ENCODE measurements around the gene SLC38A9. TPM values are rescaled to one million over a fixed set of nuclear protein-coding genes. Genes with fewer than 3 reads are reported as not detected.
"Not testable (repeated sequence)": the region's sequence is repeated elsewhere in the genome, so short reads cannot be mapped to it uniquely, and the experiment has no call there.

SLC38A9 gene
- total and polyA plus RNA-seq, 3 donors from 2014 or later, result 25.3 to 50.1 (median 32.1) TPM

DNA sequence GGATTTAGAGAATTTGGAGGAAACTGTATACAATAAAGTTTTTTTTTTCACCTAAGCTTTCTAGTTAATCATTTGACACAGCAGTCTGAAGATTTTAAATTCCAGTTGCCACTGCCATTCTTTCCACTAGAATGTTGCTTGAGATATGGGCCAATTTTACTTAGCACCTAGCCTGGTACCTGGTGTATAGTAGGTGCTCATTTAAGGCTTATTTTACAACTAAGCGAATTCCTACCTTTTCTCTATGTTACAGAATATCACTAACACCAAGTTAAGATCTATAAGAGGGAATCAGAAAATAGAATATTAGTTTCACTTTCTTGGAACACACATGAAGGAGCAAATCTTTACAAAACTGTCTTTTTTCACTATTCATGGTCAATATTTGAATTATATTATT, 22.5 kb upstream of the SLC38A9 start:
- no peaks in the 10 kb centered on the region for H3K9me3 ChIP-seq
- no peak for DNase-seq
- no peaks in the 10 kb centered on the region for H3K36me3 ChIP-seq (ENCODE audit: low read depth, missing control alignments)
- H3K4me1 ChIP-seq, result no peaks in the 10 kb centered on the region
- TF ChIP-seq CTCF (IDR thresholded peaks at IDR 0.05), result no peak
- no peak for TF ChIP-seq POLR2A (IDR thresholded peaks at IDR 0.05)
- no peaks in the 10 kb centered on the region for H3K27me3 ChIP-seq
- intact Hi-C loops (cut with DNase I; ENCODE audit: low total_unique reads), result no loop called here
- no peak overlapping the region for H3K27ac ChIP-seq
- WGBS, 2 donors, result 93 to 97% methylated on average over 1 of the region's 1 CpG
- H3K4me3 ChIP-seq, result no peak overlapping the region

GRCh38 chr5:55732585-55732984, 20.5 kb upstream of the SLC38A9 start:
- H3K4me3 ChIP-seq, result no peak overlapping the region
- no peaks in the 10 kb centered on the region for H3K27me3 ChIP-seq
- H3K36me3 ChIP-seq (ENCODE audit: low read depth, missing control alignments), result no peaks in the 10 kb centered on the region

GRCh38 chr5:55731848-55732247, 19.7 kb upstream of the SLC38A9 start:
- no peaks in the 10 kb centered on the region for H3K27me3 ChIP-seq
- no peak for DNase-seq
- intact Hi-C loops (cut with DNase I; ENCODE audit: low total_unique reads), result no loop called here
- H3K4me3 ChIP-seq, result no peak overlapping the region
- WGBS, 2 donors, result 65 to 67% methylated on average over 3 of the region's 3 CpGs
- no peak overlapping the region for H3K27ac ChIP-seq
- no peaks in the 10 kb centered on the region for H3K4me1 ChIP-seq
- no peak for TF ChIP-seq POLR2A (IDR thresholded peaks at IDR 0.05)
- no peak for TF ChIP-seq CTCF (IDR thresholded peaks at IDR 0.05)
- no peaks in the 10 kb centered on the region for H3K36me3 ChIP-seq (ENCODE audit: low read depth, missing control alignments)
- H3K9me3 ChIP-seq, result no peaks in the 10 kb centered on the region

More at GRCh38 chr5:55732585-55732984, 20.5 kb upstream of the SLC38A9 start:
- Histone ChIP-seq H3K27ac (no peak overlapping the region), H3K4me1 (no peaks in the 10 kb centered on the region), H3K9me3 (no peaks in the 10 kb centered on the region)
- intact Hi-C loops (cut with DNase I; ENCODE audit: low total_unique reads), result no loop called here
- DNase-seq, result no peak
- TF ChIP-seq CTCF (IDR thresholded peaks at IDR 0.05), result no peak
- no peak for TF ChIP-seq POLR2A (IDR thresholded peaks at IDR 0.05)

DNA sequence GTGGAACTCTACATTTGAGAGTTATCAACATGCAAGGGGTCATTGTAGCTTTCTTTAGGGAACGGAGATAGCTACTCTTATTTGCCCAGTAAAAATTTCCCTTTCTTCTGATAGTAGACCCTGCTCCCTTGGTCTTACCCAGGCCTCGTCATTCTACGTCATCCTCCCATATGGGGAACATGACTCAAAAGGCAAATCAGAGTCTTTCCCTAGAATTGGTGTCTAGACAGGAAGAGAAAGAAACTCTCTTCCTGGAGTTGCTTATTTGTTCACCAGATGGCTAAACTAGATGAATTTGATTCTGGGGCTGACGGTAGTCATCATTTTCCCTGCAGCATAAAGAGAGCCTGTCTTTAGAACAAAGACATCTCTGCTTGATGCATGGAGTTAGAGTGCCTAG, 12.2 kb upstream of the SLC38A9 start:
- no peak overlapping the region for H3K4me3 ChIP-seq
- H3K36me3 ChIP-seq (ENCODE audit: low read depth, missing control alignments), result no peaks in the 10 kb centered on the region
- intact Hi-C loops (cut with DNase I; ENCODE audit: low total_unique reads), result no loop called here
- WGBS, 2 donors, result 88% methylated on average over 4 of the region's 4 CpGs
- no peaks in the 10 kb centered on the region for H3K9me3 ChIP-seq
- no peak overlapping the region for H3K27ac ChIP-seq
- no peak for DNase-seq
- no peaks in the 10 kb centered on the region for H3K4me1 ChIP-seq
- H3K27me3 ChIP-seq, result no peaks in the 10 kb centered on the region
- TF ChIP-seq CTCF (IDR thresholded peaks at IDR 0.05) (no peak), POLR2A (IDR thresholded peaks at IDR 0.05) (no peak)

DNA sequence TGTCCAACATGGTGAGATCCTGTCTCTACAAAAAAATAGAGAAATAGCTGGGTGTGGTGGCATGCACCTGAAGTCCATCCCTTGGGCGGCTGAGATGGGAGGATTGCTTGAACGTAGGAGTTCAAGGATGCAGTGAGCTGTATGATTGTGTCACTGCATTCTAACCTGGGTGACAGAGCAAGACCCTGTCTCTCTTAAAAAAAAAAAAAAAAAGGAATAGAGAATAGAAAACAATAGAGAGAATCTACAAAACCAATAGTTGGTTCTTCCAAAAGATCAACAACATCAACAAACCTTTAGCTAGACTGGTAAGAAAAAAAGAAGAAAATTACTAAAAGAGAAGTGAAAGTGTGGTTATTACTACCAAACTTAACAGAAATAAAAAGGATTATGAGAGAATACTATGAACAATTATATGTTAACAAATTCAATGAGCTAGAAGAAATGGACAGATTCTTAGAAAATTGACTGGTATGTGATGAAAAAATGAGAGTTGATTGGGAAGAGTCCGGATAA, 8.1 kb upstream of the SLC38A9 start:
- intact Hi-C loops (cut with DNase I; ENCODE audit: low total_unique reads), result no loop called here
- Histone ChIP-seq H3K36me3 (ENCODE audit: low read depth, missing control alignments) (no peaks in the 10 kb centered on the region), H3K27ac (no peak overlapping the region), H3K27me3 (no peaks in the 10 kb centered on the region), H3K4me1 (no peaks in the 10 kb centered on the region), H3K9me3 (no peaks in the 10 kb centered on the region), H3K4me3 (no peak overlapping the region)
- no peak for TF ChIP-seq POLR2A (IDR thresholded peaks at IDR 0.05)
- TF ChIP-seq CTCF (IDR thresholded peaks at IDR 0.05), result no peak
- DNase-seq, result no peak
- WGBS, 2 donors, result 90 to 96% methylated on average over 3 of the region's 3 CpGs

GRCh38 chr5:55719026-55719425, 6.9 kb upstream of the SLC38A9 start:
- H3K9me3 ChIP-seq; H3K36me3 ChIP-seq (ENCODE audit: low read depth, missing control alignments); H3K27ac ChIP-seq; H3K27me3 ChIP-seq; H3K4me1 ChIP-seq; H3K4me3 ChIP-seq; DNase-seq; intact Hi-C loops (cut with DNase I; ENCODE audit: low total_unique reads): not testable (repeated sequence)
- 100% methylated on average over 2 of the region's 2 CpGs for WGBS, 2 donors

Measured in testis (tissue), 3 donors.